GM04503 (cell line): Measurements from ENCODE around the gene SLC22A17.

Experiments used
- DNase-seq: peaks from one replicate; pipeline ENCODE4 v3.0.0-alpha.2; 2012; ENCODE audit warnings: low read depth

Gene SLC22A17

GRCh38 chr14:23361763-23362162 is 9.1 kb upstream of the SLC22A17 start:
- DNase-seq: no peak

- DNase-seq: peak; percentile 69
Measured at GRCh38 chr14:23361320-23361719, 8.6 kb upstream of the SLC22A17 start.

GRCh38 chr14:23360496-23360895 is 7.8 kb upstream of the SLC22A17 start:
- no peak for DNase-seq

- DNase-seq: no peak
Measured at GRCh38 chr14:23359722-23360447, 7.2 kb upstream of the SLC22A17 start.

GRCh38 chr14:23359167-23359626 is 6.5 kb upstream of the SLC22A17 start:
- DNase-seq: no peak

- DNase-seq: no peak
Measured at GRCh38 chr14:23358553-23359166, 6.0 kb upstream of the SLC22A17 start.

GRCh38 chr14:23358042-23358441 is 5.4 kb upstream of the SLC22A17 start:
- DNase-seq: no peak

- no peak for DNase-seq
Measured at GRCh38 chr14:23357261-23357660, 4.6 kb upstream of the SLC22A17 start.

GRCh38 chr14:23356662-23357061 is 4.0 kb upstream of the SLC22A17 start:
- DNase-seq: no peak

- no peak for DNase-seq
Measured at GRCh38 chr14:23355871-23356435, 3.3 kb upstream of the SLC22A17 start.

- no peak for DNase-seq
Measured at GRCh38 chr14:23354990-23355389, 2.3 kb upstream of the SLC22A17 start.

- DNase-seq: no peak
Measured at GRCh38 chr14:23353433-23353780, 720 bp upstream of the SLC22A17 start.

- no peak for DNase-seq
Measured at GRCh38 chr14:23351681-23352505, 794 bp downstream of the SLC22A17 start.

- no peak for DNase-seq
Measured at GRCh38 chr14:23349156-23349845, 3.4 kb downstream of the SLC22A17 start.

GRCh38 chr14:23348297-23348655 is 4.4 kb downstream of the SLC22A17 start:
- DNase-seq: no peak

GRCh38 chr14:23347406-23348296 is 5.0 kb downstream of the SLC22A17 start:
- DNase-seq: no peak

- DNase-seq: no peak
Measured at GRCh38 chr14:23346693-23347405, 5.8 kb downstream of the SLC22A17 start.

- no peak for DNase-seq
Measured at GRCh38 chr14:23345987-23346692, 6.5 kb downstream of the SLC22A17 start.

- no peak for DNase-seq
Measured at GRCh38 chr14:23344481-23344880, 8.2 kb downstream of the SLC22A17 start.
